ENCODE results near the gene SETD9.

GRCh38 chr5:56954262-56954661 lies 44.9 kb downstream of the SETD9 start:
- TF ChIP-seq CTCF (IDR thresholded peaks at IDR 0.05 in 4 of 5, conservative IDR thresholded peaks at IDR 0.05 in 1 of 5): no peak
- TF ChIP-seq POLR2A (IDR thresholded peaks at IDR 0.05): no peak

All from gastrocnemius medialis (tissue), 4 donors.